HG02759 (cell line): ENCODE results near the gene VSIG10L.

ENCODE experiments used
- ATAC-seq: cut with Tn5 transposase; IDR thresholded peaks from one replicate; pipeline ENCODE4 v1.9.1; 2021; ENCODE audit warnings: mild to moderate bottlenecking, moderate library complexity; ENCODE audit not compliant: unreplicated experiment

The VSIG10L gene

GRCh38 chr19:51365965-51366388, 24.0 kb upstream of the VSIG10L start, which contains the start of gene ETFB:
TSS of gene ETFB (minus strand) at chr19:51366388. CDS start at chr19:51366326, 62 bp downstream.
- ATAC-seq = no peak

- ATAC-seq = no peak
Observed at GRCh38 chr19:51365211-51365964, 23.4 kb upstream of the VSIG10L start.

GRCh38 chr19:51364200-51365106, 22.5 kb upstream of the VSIG10L start:
- ATAC-seq = no peak

GRCh38 chr19:51361239-51361638, 19.3 kb upstream of the VSIG10L start:
- ATAC-seq = no peak

GRCh38 chr19:51359294-51359693, 17.4 kb upstream of the VSIG10L start:
- ATAC-seq = no peak

- ATAC-seq = no peak
Observed at GRCh38 chr19:51357952-51358351, 16.0 kb upstream of the VSIG10L start.

GRCh38 chr19:51356159-51356801, 14.3 kb upstream of the VSIG10L start:
- no peak for ATAC-seq

- no peak for ATAC-seq
Observed at GRCh38 chr19:51354742-51355148, 12.8 kb upstream of the VSIG10L start.

GRCh38 chr19:51354103-51354741, 12.3 kb upstream of the VSIG10L start:
- ATAC-seq = no peak

GRCh38 chr19:51352783-51353360, 10.9 kb upstream of the VSIG10L start:
- no peak for ATAC-seq

- no peak for ATAC-seq
Observed at GRCh38 chr19:51351266-51351990, 9.5 kb upstream of the VSIG10L start.

- no peak for ATAC-seq
Observed at GRCh38 chr19:51347209-51347928, 5.4 kb upstream of the VSIG10L start.

- ATAC-seq = no peak
Observed at GRCh38 chr19:51346742-51347141, 4.8 kb upstream of the VSIG10L start.

GRCh38 chr19:51345076-51345620, 3.2 kb upstream of the VSIG10L start:
- no peak for ATAC-seq

GRCh38 chr19:51342631-51343569, 961 bp upstream of the VSIG10L start:
- ATAC-seq = no peak

- ATAC-seq = no peak
Observed at GRCh38 chr19:51341066-51341465, 873 bp downstream of the VSIG10L start.

GRCh38 chr19:51339687-51340656, 2.0 kb downstream of the VSIG10L start:
- ATAC-seq = peak; percentile 63
